GM12875 (cell line): ENCODE data around the gene TMPRSS4.

Experiments used
- H3K4me3 ChIP-seq: one replicate; pipeline ENCODE4 v1.5.1; 2011; ENCODE audit warnings: low read depth, low read length, control low read depth
- CTCF ChIP-seq: IDR thresholded peaks from 2 replicates; pipeline ENCODE4 v1.5.1; 2011; ENCODE audit warnings: low read depth, mild to moderate bottlenecking, control low read depth, inconsistent platforms, low read length, moderate library complexity, borderline replicate concordance; ENCODE audit not compliant: insufficient read depth

The TMPRSS4 gene

GRCh38 chr11:118099838-118100556 is 23.1 kb downstream of the TMPRSS4 start:
- no peak overlapping the region for H3K4me3 ChIP-seq
- TF ChIP-seq CTCF, result no peak

- no peak for TF ChIP-seq CTCF
Measured at GRCh38 chr11:118100691-118101232, 23.9 kb downstream of the TMPRSS4 start.

GRCh38 chr11:118102721-118103261 is 25.9 kb downstream of the TMPRSS4 start:
- H3K4me3 ChIP-seq, result no peak overlapping the region
- TF ChIP-seq CTCF, result no peak

More at GRCh38 chr11:118100691-118101232, 23.9 kb downstream of the TMPRSS4 start:
- H3K4me3 ChIP-seq, result no peak overlapping the region

- H3K4me3 ChIP-seq, result no peak overlapping the region
- no peak for TF ChIP-seq CTCF
Measured at GRCh38 chr11:118104491-118104890, 27.6 kb downstream of the TMPRSS4 start.

- no peak for TF ChIP-seq CTCF
- no peak overlapping the region for H3K4me3 ChIP-seq
Measured at GRCh38 chr11:118105657-118106305, 28.9 kb downstream of the TMPRSS4 start.

- TF ChIP-seq CTCF, result no peak
- no peak overlapping the region for H3K4me3 ChIP-seq
Measured at GRCh38 chr11:118106789-118107335, 30.0 kb downstream of the TMPRSS4 start.
